Endothelial cell of umbilical vein (primary cell): ENCODE measurements around the gene SERPINB2. TPM values are rescaled to one million over a fixed set of nuclear protein-coding genes. Genes with fewer than 3 reads are reported as not detected.
A peak's percentile ranks its signal among the peaks of the same experiment; 100 is the strongest.
"Not testable (repeated sequence)": the region's sequence is repeated elsewhere in the genome, so short reads cannot be mapped to it uniquely, and the experiment has no call there.

Experiments
- BruUV-seq: library from RNA; stranded (reverse); fragments of 400-500 nt; replicated peaks from 2 replicates; lab custom pipeline; 2021; lab: Mats Ljungman, UMichigan
- CTCF ChIA-PET: fragments of 300-600, 350-600 bp; sonication (Branson Sonifier 250); formaldehyde crosslinking; loops from one replicate; lab custom pipeline; 2021; ENCODE audit warnings: antibody characterized with exemption, inconsistent platforms; lab: Charles Lee
- POLR2A ChIA-PET: fragments of 300-600, 350-600 bp; sonication (Branson Sonifier 250); formaldehyde crosslinking; loops from one replicate; lab custom pipeline; 2021; ENCODE audit warnings: antibody characterized with exemption, inconsistent platforms; lab: Charles Lee
- DNase-seq: peaks from one replicate; pipeline ENCODE4 v3.0.0-alpha.2; 2011; ENCODE audit warnings: low read depth, low spot score
- FAIRE-seq: peaks from 2 replicates; lab custom pipeline; 2011; peaks lifted over from hg19 to GRCh38; lab: Jason Lieb, UNC
- H2AFZ ChIP-seq: 2 replicates; pipeline ENCODE4 v1.6.0; 2012; ENCODE audit warnings: low read depth, low read length, control low read depth, inconsistent platforms
- H3K27ac ChIP-seq: 2 replicates; pipeline ENCODE4 v1.5.1; 2011; ENCODE audit warnings: low read depth, mild to moderate bottlenecking, control low read depth, low read length, moderate library complexity; ENCODE audit not compliant: insufficient read depth
- H3K27me3 ChIP-seq, 2 experiments: 2 replicates each; pipeline versions ENCODE4 v1.6.0 to v1.6.1; 2011; ENCODE audit warnings: low read length in 2 of 2, mixed read lengths in 1 of 2; ENCODE audit not compliant: control insufficient read depth in 2 of 2, insufficient read depth in 2 of 2
- H3K36me3 ChIP-seq, 2 experiments: 2 replicates in 1 of 2; 3 replicates in 1 of 2; pipeline ENCODE4 v1.5.1; 2011; ENCODE audit warnings: low read length in 2 of 2, mild to moderate bottlenecking in 1 of 2, moderate library complexity in 1 of 2; ENCODE audit not compliant: control insufficient read depth in 2 of 2, insufficient read depth in 2 of 2; ENCODE audit errors: extremely low read depth in 1 of 2
- H3K4me1 ChIP-seq: 3 replicates; pipeline ENCODE4 v1.5.1; 2011; ENCODE audit warnings: mild to moderate bottlenecking, low read length; ENCODE audit not compliant: control insufficient read depth, insufficient read depth; ENCODE audit errors: extremely low read depth
- H3K4me2 ChIP-seq: 2 replicates; pipeline ENCODE4 v1.6.1; 2011; ENCODE audit warnings: low read length, control low read depth, mixed read lengths; ENCODE audit not compliant: insufficient read depth
- H3K4me3 ChIP-seq, 3 experiments: fragments of 200-600 bp in 1 of 3; sonication (generic), shearing (Covaris generic) in 1 of 3; replicated peaks in 1 of 3; 2 replicates each; pipeline ENCODE4 v1.5.1; 2011 to 2016; ENCODE audit warnings: control low read depth in 3 of 3, low read length in 3 of 3, mild to moderate bottlenecking in 2 of 3, inconsistent platforms in 1 of 3, low read depth in 1 of 3, moderate library complexity in 1 of 3; ENCODE audit not compliant: insufficient read depth in 1 of 3
- H3K79me2 ChIP-seq: 2 replicates; pipeline ENCODE4 v1.6.0; 2012; ENCODE audit warnings: low read length, inconsistent platforms; ENCODE audit not compliant: control insufficient read depth, insufficient read depth
- H3K9ac ChIP-seq: replicated peaks from 2 replicates; pipeline ENCODE3; 2011; ENCODE audit warnings: low read length, control low read depth; ENCODE audit not compliant: insufficient read depth; ENCODE audit errors: extremely low read depth
- H3K9me1 ChIP-seq: replicated peaks from 3 replicates; pipeline ENCODE4 v1.6.0; 2011; ENCODE audit warnings: mild to moderate bottlenecking, low read length; ENCODE audit not compliant: control insufficient read depth, insufficient read depth; ENCODE audit errors: extremely low read depth
- H3K9me3 ChIP-seq: replicated peaks from 2 replicates; pipeline ENCODE4 v1.5.1; 2012; ENCODE audit warnings: low read length, inconsistent platforms; ENCODE audit not compliant: control insufficient read depth, insufficient read depth
- H4K20me1 ChIP-seq: replicated peaks from 2 replicates; pipeline ENCODE3; 2011; ENCODE audit warnings: mild to moderate bottlenecking, low read length; ENCODE audit not compliant: control insufficient read depth, insufficient read depth; ENCODE audit errors: extremely low read depth
- EZH2 ChIP-seq: IDR thresholded peaks from 2 replicates; pipeline ENCODE4 v1.6.1; 2012; ENCODE audit warnings: borderline replicate concordance, low read depth, mild to moderate bottlenecking, moderate library complexity, low read length, inconsistent platforms; ENCODE audit not compliant: severe bottlenecking
- FOS ChIP-seq: IDR thresholded peaks from 2 replicates; pipeline ENCODE4 v1.6.1; 2011; ENCODE audit warnings: mild to moderate bottlenecking, low read length, moderate library complexity, borderline replicate concordance; ENCODE audit not compliant: insufficient read depth
- GATA2 ChIP-seq: IDR thresholded peaks from 2 replicates; pipeline ENCODE4 v1.7.0; 2011; ENCODE audit warnings: low read depth, mild to moderate bottlenecking, moderate library complexity, mixed read lengths, low read length; ENCODE audit not compliant: insufficient read length, insufficient read depth
- JUN ChIP-seq: IDR thresholded peaks from 2 replicates; pipeline ENCODE4 v1.6.1; 2011; ENCODE audit warnings: borderline replicate concordance, low read depth; ENCODE audit not compliant: insufficient read length, insufficient read depth
- MYC ChIP-seq: IDR thresholded peaks from one replicate; pipeline ENCODE4 v1.6.1; 2011; ENCODE audit warnings: mild to moderate bottlenecking, low read depth, low read length
- POLR2A ChIP-seq: IDR thresholded peaks from 2 replicates; pipeline ENCODE4 v1.6.1; 2012; ENCODE audit warnings: low read depth, mild to moderate bottlenecking, control low read depth, low read length
- POLR2AphosphoS5 ChIP-seq: IDR thresholded peaks from 2 replicates; pipeline ENCODE4 v1.6.1; 2012; ENCODE audit warnings: low read depth, mild to moderate bottlenecking, control low read depth, low read length, moderate library complexity; ENCODE audit not compliant: insufficient read depth
- dilution Hi-C: fragments of 300-500 bp; cut with MboI; formaldehyde crosslinking; loops from one replicate; pipeline ENCODE4 v1.15.0; 2019; ENCODE audit warnings: low sequenced_read_pairs; ENCODE audit not compliant: extremely low pct_ligation_motif_present
- intact Hi-C: fragments of 100-400 bp; cut with micrococcal nuclease; formaldehyde crosslinking; loops from one replicate; pipeline ENCODE4 v1.10.0; 2022
- polyA plus RNA-seq, 4 experiments: library from polyadenylated mRNA; depleted of rRNA in 3 of 4; stranded (reverse) in 3 of 4; unstranded in 1 of 4; fragments of >200 nt; gene quantifications; 2 replicates each; pipeline versions ENCODE4 v1.2.1 to v1.2.3, GENCODE V29; 2011 to 2012; ENCODE audit warnings: missing spikeins in 1 of 4
- total RNA-seq: library from RNA; stranded (reverse); gene quantifications from 2 replicates; pipeline ENCODE4 v1.2.3, GENCODE V29; 2021
- TF ChIP-seq, protein P1 (sequence below), 2 donors: IDR thresholded peaks; 1 replicate in 1 of 2; 2 replicates in 1 of 2; pipeline ENCODE4 v1.5.1; 2011; ENCODE audit warnings: low read length in 2 of 2, mild to moderate bottlenecking in 2 of 2, moderate library complexity in 2 of 2, control low read depth in 1 of 2, inconsistent platforms in 1 of 2, low read depth in 1 of 2; ENCODE audit not compliant: insufficient read depth in 1 of 2; ENCODE audit errors: extremely low read depth in 1 of 2
- TF ChIP-seq, protein P2 (sequence below): IDR thresholded peaks from 2 replicates; pipeline ENCODE4 v1.6.1; 2011; ENCODE audit not compliant: insufficient read depth, insufficient read length

The SERPINB2 gene
- total and polyA plus RNA-seq, 2 donors (not counting 3 experiments of a cell fraction or from before 2014, with no cell fraction given), result 0.24 to 2.5 TPM

DNA sequence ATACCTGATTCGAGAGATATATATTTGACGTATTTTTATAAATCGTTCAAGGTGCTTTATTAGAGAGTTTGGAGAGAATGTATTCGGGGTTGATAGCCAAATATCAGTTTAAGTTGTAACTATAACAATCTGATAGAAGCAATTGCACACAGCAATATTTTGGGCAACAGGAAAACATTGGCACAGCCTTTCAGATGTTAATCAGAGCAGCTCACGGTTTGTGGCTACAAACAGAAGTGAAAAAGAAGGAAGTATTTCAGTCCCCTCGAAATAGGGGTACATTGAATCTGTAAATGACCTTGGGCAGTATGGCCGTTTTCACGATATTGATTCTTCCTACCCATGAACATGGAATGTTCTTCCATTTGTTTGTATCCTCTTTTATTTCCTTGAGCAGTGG lies 40.8 kb downstream of the SERPINB2 start:
- DNase-seq (no peak), FAIRE-seq (no peak)
- Histone ChIP-seq H3K4me1 (no peaks in the 10 kb centered on the region), H3K27ac (no peak overlapping the region), H3K27me3 (peaks cover 6 to 10% of the 10 kb centered on the region in 2 experiments), H2AFZ (no peak overlapping the region), H4K20me1 (no peaks in the 10 kb centered on the region), H3K4me2 (no peak overlapping the region), H3K36me3 (no peaks in the 10 kb centered on the region), H3K9ac (no peak overlapping the region), H3K4me3 (no peak overlapping the region), H3K9me3 (no peaks in the 10 kb centered on the region), H3K9me1 (no peaks in the 10 kb centered on the region), H3K79me2 (no peaks in the 10 kb centered on the region)
- POLR2A ChIA-PET, result no interaction called here
- dilution Hi-C loops (no loop called here), intact Hi-C loops (no loop called here)
- BruUV-seq, result no TSS peak
- TF ChIP-seq JUN, result no peak
- TF ChIP-seq, protein P1, sequence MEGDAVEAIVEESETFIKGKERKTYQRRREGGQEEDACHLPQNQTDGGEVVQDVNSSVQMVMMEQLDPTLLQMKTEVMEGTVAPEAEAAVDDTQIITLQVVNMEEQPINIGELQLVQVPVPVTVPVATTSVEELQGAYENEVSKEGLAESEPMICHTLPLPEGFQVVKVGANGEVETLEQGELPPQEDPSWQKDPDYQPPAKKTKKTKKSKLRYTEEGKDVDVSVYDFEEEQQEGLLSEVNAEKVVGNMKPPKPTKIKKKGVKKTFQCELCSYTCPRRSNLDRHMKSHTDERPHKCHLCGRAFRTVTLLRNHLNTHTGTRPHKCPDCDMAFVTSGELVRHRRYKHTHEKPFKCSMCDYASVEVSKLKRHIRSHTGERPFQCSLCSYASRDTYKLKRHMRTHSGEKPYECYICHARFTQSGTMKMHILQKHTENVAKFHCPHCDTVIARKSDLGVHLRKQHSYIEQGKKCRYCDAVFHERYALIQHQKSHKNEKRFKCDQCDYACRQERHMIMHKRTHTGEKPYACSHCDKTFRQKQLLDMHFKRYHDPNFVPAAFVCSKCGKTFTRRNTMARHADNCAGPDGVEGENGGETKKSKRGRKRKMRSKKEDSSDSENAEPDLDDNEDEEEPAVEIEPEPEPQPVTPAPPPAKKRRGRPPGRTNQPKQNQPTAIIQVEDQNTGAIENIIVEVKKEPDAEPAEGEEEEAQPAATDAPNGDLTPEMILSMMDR (IDR thresholded peaks at IDR 0.05; ENCODE audit: extremely low read depth in 1 of 2, insufficient read depth in 1 of 2, low read depth in 1 of 2, low read length in 2 of 2), result no peak
- TF ChIP-seq, protein P2, sequence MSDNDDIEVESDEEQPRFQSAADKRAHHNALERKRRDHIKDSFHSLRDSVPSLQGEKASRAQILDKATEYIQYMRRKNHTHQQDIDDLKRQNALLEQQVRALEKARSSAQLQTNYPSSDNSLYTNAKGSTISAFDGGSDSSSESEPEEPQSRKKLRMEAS, result no peak
- TF ChIP-seq EZH2, result no peak
- no peak for TF ChIP-seq MYC
- no peak for TF ChIP-seq POLR2AphosphoS5
- TF ChIP-seq POLR2A, result no peak
- TF ChIP-seq FOS, result no peak
- no peak for TF ChIP-seq GATA2
- CTCF ChIA-PET, result interaction anchor here (1.2 to 1.3 kb wide), 2 partner anchors 8 to 410 kb away, joined by 3 read pairs; no protein-coding TSS in a partner anchor

DNA sequence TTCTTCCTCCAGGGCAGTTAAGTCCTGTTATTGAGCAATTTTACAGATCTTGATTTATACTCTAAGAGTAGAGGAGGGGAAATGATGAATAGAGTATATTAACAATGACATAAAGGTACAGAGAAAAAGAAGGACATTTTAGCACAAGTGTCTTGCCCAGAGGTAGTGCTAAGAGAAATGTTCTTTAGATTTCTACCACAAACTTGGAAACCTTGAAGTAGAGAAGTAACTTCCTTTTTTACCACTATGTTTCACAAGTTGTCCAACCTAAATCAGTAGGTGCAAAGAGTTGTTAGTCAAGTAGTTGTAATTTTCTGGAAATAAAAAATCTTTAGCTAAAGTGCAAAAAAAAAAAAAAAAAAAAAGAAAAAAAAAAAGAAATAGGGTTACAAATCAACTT lies 41.9 kb downstream of the SERPINB2 start:
- H3K4me2 ChIP-seq, intact Hi-C loops, H3K4me1 ChIP-seq, H3K4me3 ChIP-seq, H3K9me1 ChIP-seq, BruUV-seq, H3K27me3 ChIP-seq, H3K36me3 ChIP-seq, H3K9me3 ChIP-seq, dilution Hi-C loops, DNase-seq, H3K9ac ChIP-seq, H3K27ac ChIP-seq, H2AFZ ChIP-seq, H3K79me2 ChIP-seq, H4K20me1 ChIP-seq: not testable (repeated sequence)
- peak; percentile 73 for FAIRE-seq
- POLR2A ChIA-PET, result interaction anchor here (0.6 kb wide), 1 partner anchor 515 kb away, joined by 4 read pairs; no protein-coding TSS in a partner anchor
- CTCF ChIA-PET, result interaction anchor here (0.6 kb wide), 1 partner anchor 36 kb away, joined by 3 read pairs; no protein-coding TSS in a partner anchor
